ENCODE measurements around the gene PFKP.

PFKP gene

DNA sequence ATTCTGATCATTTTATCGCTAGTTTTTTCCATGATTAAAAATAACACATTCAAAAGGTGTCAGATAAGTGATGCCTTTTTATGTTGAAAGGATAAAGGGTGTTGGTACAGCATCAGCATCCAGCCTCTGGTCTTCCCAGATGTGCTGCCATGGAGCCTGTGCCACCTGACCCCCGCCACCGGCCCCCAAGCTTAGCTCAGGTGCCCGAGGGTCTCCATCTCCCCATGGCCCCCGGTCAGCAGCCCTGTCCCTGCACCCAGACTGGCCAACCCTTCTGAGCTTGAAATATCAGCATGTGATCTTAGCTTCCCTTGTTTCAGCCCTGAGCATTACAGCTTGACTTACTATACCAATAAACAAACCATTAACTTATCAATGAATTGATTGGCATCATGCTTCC, 24.6 kb downstream of the PFKP start:
- no peak overlapping the region for H3K27ac ChIP-seq (ENCODE audit: low read depth, low read length)
- no peak overlapping the region for H3K4ac ChIP-seq (ENCODE audit: low read depth, low read length)

DNA sequence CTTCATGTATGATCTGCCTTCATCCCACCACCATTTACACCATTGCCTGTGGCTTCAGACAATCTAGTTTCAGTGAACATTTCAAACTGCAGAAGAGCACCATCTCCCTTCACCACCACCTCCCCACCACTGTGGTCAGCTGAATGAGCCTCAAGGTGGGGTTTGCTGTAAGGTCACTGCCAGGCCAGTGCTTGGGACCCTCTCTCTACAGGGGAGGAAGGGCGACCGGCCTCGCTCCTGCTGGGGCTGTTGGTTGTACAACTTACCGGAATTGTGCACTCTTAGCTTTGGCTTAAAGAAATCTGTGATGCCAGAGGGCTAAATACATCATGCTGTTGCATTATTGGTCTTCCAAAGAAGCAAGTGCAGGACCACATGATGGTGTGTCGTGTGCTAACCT, 26.6 kb downstream of the PFKP start:
- H3K36me3 ChIP-seq (ENCODE audit: control insufficient read depth, insufficient read depth, low read length): no peaks in the 10 kb centered on the region
- H4K5ac ChIP-seq (ENCODE audit: low read length): no peak overlapping the region
- H3K9ac ChIP-seq (ENCODE audit: low read length): no peak overlapping the region
- no peak for DNase-seq
- H3K79me2 ChIP-seq (ENCODE audit: control insufficient read depth, insufficient read depth, low read length): peaks cover 27% of the 10 kb centered on the region
- H3K56ac ChIP-seq (ENCODE audit: low read length): peak overlapping the region; percentile 79
- H2BK5ac ChIP-seq (ENCODE audit: low read length): peak overlapping the region; percentile 49
- H3K4me1 ChIP-seq (ENCODE audit: control insufficient read depth, low read depth, low read length): peaks cover 25% of the 10 kb centered on the region
- H3K27ac ChIP-seq (ENCODE audit: low read depth, low read length): peak overlapping the region; percentile 4
- no CpG with 5 or more reads among the region's 5 CpGs for WGBS (ENCODE audit: extremely low coverage, insufficient coverage, low lambda C conversion rate)
- H3K27me3 ChIP-seq (ENCODE audit: insufficient read depth, low read length, poor library complexity): no peaks in the 10 kb centered on the region
- H3K4me2 ChIP-seq (ENCODE audit: low read length): no peak overlapping the region
- H3K4ac ChIP-seq (ENCODE audit: low read depth, low read length): peak overlapping the region; percentile 65
- H3K4me3 ChIP-seq (ENCODE audit: low read length): no peak overlapping the region
- H3K23ac ChIP-seq (ENCODE audit: low read length): no peak overlapping the region
- H2AK5ac ChIP-seq (ENCODE audit: low read length): peak overlapping the region; percentile 77
- no peak overlapping the region for H2BK15ac ChIP-seq (replicated peaks; ENCODE audit: low read depth)
- H4K8ac ChIP-seq (ENCODE audit: low read depth, low read length): no peak overlapping the region
- peak overlapping the region; percentile 2 for H3K18ac ChIP-seq (ENCODE audit: low read length)
- no peak overlapping the region for H2BK120ac ChIP-seq (ENCODE audit: low read depth, low read length)
- H3K79me1 ChIP-seq (ENCODE audit: low read length): peaks cover 26% of the 10 kb centered on the region

More for the DNA sequence above, 24.6 kb downstream of the PFKP start:
- H2BK15ac ChIP-seq (replicated peaks; ENCODE audit: low read depth): no peak overlapping the region
- no peaks in the 10 kb centered on the region for H3K36me3 ChIP-seq (ENCODE audit: control insufficient read depth, insufficient read depth, low read length)
- H3K4me1 ChIP-seq (ENCODE audit: control insufficient read depth, low read depth, low read length): peaks cover 25% of the 10 kb centered on the region
- no peak overlapping the region for H2BK120ac ChIP-seq (ENCODE audit: low read depth, low read length)
- no peak overlapping the region for H3K4me3 ChIP-seq (ENCODE audit: low read length)
- no peaks in the 10 kb centered on the region for H3K27me3 ChIP-seq (ENCODE audit: insufficient read depth, low read length, poor library complexity)
- H2AK5ac ChIP-seq (ENCODE audit: low read length): no peak overlapping the region
- no peak overlapping the region for H2BK5ac ChIP-seq (ENCODE audit: low read length)
- peaks cover 21% of the 10 kb centered on the region for H3K79me1 ChIP-seq (ENCODE audit: low read length)
- WGBS (ENCODE audit: extremely low coverage, insufficient coverage, low lambda C conversion rate): no CpG with 5 or more reads among the region's 5 CpGs
- no peak overlapping the region for H3K18ac ChIP-seq (ENCODE audit: low read length)
- H3K23ac ChIP-seq (ENCODE audit: low read length): no peak overlapping the region
- H4K5ac ChIP-seq (ENCODE audit: low read length): no peak overlapping the region
- no peak overlapping the region for H4K8ac ChIP-seq (ENCODE audit: low read depth, low read length)
- no peak overlapping the region for H3K4me2 ChIP-seq (ENCODE audit: low read length)
- peaks cover 27% of the 10 kb centered on the region for H3K79me2 ChIP-seq (ENCODE audit: control insufficient read depth, insufficient read depth, low read length)
- no peak for DNase-seq
- no peak overlapping the region for H3K9ac ChIP-seq (ENCODE audit: low read length)
- no peak overlapping the region for H3K56ac ChIP-seq (ENCODE audit: low read length)

DNA sequence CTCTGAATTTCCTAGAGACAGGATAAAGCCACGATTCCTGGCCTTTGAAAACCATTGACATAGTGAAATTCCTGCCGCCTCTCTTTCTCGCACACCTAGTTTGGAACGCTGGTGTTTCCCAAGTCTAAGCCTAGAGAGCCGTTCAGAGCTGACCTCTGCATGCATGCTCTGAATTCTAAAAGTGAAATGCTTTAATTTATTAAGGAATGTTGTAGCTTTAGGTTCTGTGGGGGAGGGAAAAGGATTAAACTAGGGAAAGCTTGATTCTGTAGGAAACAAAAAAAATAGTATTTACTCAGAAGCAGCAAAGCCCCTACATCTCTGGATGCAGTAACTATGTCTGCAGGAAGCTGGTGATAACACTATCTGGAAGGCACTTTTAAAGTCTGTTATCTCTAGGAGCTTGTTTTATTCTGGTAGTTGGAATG, 27.3 kb downstream of the PFKP start:
- peak overlapping the region; percentile 68 for H3K27ac ChIP-seq (ENCODE audit: low read depth, low read length)
- H4K5ac ChIP-seq (ENCODE audit: low read length): no peak overlapping the region
- no peak overlapping the region for H2BK120ac ChIP-seq (ENCODE audit: low read depth, low read length)
- H3K4me3 ChIP-seq (ENCODE audit: low read length): no peak overlapping the region
- H3K9ac ChIP-seq (ENCODE audit: low read length): no peak overlapping the region
- H4K8ac ChIP-seq (ENCODE audit: low read depth, low read length): no peak overlapping the region
- WGBS (ENCODE audit: extremely low coverage, insufficient coverage, low lambda C conversion rate): no CpG with 5 or more reads among the region's 5 CpGs
- no peak overlapping the region for H3K4ac ChIP-seq (ENCODE audit: low read depth, low read length)
- H3K27me3 ChIP-seq (ENCODE audit: insufficient read depth, low read length, poor library complexity): no peaks in the 10 kb centered on the region
- no peak overlapping the region for H2BK15ac ChIP-seq (replicated peaks; ENCODE audit: low read depth)
- H2AK5ac ChIP-seq (ENCODE audit: low read length): no peak overlapping the region
- H2BK5ac ChIP-seq (ENCODE audit: low read length): peak overlapping the region; percentile 12
- H3K23ac ChIP-seq (ENCODE audit: low read length): no peak overlapping the region
- H3K4me2 ChIP-seq (ENCODE audit: low read length): no peak overlapping the region
- H3K79me2 ChIP-seq (ENCODE audit: control insufficient read depth, insufficient read depth, low read length): peaks cover 23% of the 10 kb centered on the region
- H3K4me1 ChIP-seq (ENCODE audit: control insufficient read depth, low read depth, low read length): peaks cover 25% of the 10 kb centered on the region
- peaks cover 24% of the 10 kb centered on the region for H3K79me1 ChIP-seq (ENCODE audit: low read length)
- peak overlapping the region; percentile 49 for H3K56ac ChIP-seq (ENCODE audit: low read length)
- H3K36me3 ChIP-seq (ENCODE audit: control insufficient read depth, insufficient read depth, low read length): peaks cover under 1% of the 10 kb centered on the region
- H3K18ac ChIP-seq (ENCODE audit: low read length): peak overlapping the region; percentile 60
- DNase-seq: peak; percentile 92

DNA sequence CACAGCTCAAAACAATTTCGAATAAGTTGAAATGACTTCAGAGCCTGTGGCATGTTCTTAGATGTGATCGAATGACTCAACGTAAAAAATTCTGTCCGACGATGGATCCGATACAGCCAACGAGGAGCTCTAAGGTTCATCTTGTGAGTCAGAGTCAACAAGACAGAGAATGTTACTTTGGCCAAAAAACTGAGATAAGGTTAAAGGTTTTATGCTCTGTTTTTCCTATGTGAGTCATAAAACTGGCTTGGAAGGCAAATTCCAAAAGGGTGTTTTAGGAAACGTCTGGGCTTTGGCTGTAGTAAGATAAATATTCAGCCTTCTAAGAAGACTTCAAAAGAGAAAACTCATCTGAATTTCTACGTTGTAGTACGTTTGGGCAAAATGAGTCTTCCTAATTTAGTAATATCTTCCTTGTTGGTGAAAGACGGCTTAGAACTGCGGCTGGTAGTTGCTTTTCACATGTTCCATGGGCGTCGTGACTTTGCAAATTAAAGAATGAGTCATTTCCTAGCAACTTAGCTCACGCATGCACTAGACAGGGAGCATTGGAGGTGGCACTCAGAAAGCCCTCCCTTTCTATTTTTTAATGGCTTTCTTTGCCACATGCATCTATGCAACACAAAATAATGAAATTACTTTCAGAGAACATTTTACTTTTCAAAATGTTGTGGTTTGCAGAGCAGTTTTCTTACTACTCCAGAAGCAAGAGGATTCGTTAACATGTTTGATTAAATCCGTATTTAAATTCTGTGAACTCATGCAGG, 28.2 kb downstream of the PFKP start:
- peak; percentile 83 for DNase-seq
- Histone ChIP-seq H3K79me2 (ENCODE audit: control insufficient read depth, insufficient read depth, low read length) (peaks cover 17% of the 10 kb centered on the region), H4K8ac (ENCODE audit: low read depth, low read length) (no peak overlapping the region), H3K4me1 (ENCODE audit: control insufficient read depth, low read depth, low read length) (peaks cover 21% of the 10 kb centered on the region), H4K5ac (ENCODE audit: low read length) (no peak overlapping the region), H3K23ac (ENCODE audit: low read length) (no peak overlapping the region), H3K4me2 (ENCODE audit: low read length) (no peak overlapping the region), H2AK5ac (ENCODE audit: low read length) (no peak overlapping the region), H3K36me3 (ENCODE audit: control insufficient read depth, insufficient read depth, low read length) (peaks cover 2% of the 10 kb centered on the region), H3K27me3 (ENCODE audit: insufficient read depth, low read length, poor library complexity) (no peaks in the 10 kb centered on the region), H3K4ac (ENCODE audit: low read depth, low read length) (no peak overlapping the region), H3K4me3 (ENCODE audit: low read length) (no peak overlapping the region), H3K18ac (ENCODE audit: low read length) (peak overlapping the region; percentile 77), H3K79me1 (ENCODE audit: low read length) (peaks cover 20% of the 10 kb centered on the region), H2BK120ac (ENCODE audit: low read depth, low read length) (no peak overlapping the region), H3K9ac (ENCODE audit: low read length) (no peak overlapping the region), H3K56ac (ENCODE audit: low read length) (peak overlapping the region; percentile 17), H2BK15ac (replicated peaks; ENCODE audit: low read depth) (no peak overlapping the region), H2BK5ac (ENCODE audit: low read length) (peak overlapping the region; percentile 8), H3K27ac (ENCODE audit: low read depth, low read length) (peak overlapping the region; percentile 68)
- WGBS (ENCODE audit: extremely low coverage, insufficient coverage, low lambda C conversion rate): no CpG with 5 or more reads among the region's 17 CpGs

DNA sequence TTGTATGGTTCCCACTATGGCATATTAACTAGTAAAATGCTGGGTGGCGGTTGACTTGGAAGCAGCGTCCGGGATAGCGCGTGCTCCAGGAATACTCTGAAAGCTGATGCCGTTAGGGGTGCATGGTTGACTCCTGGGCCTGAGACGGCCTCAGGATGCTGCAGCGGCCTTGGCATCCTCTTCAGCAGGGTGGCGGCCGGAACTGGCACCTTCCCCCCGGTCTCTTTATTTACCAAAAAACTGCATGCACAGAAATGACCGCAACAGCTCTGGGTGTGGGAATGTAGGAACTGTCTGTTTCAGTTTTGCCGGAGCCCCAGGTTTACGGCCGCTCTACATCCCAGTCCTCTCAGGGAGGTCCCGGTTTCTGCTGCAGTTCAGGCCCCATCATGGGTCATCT, 28.8 kb downstream of the PFKP start:
- H3K27ac ChIP-seq (ENCODE audit: low read depth, low read length): no peak overlapping the region
- no peak overlapping the region for H2BK120ac ChIP-seq (ENCODE audit: low read depth, low read length)

More for the DNA sequence above, 28.8 kb downstream of the PFKP start:
- Histone ChIP-seq H2BK15ac (replicated peaks; ENCODE audit: low read depth) (no peak overlapping the region), H4K8ac (ENCODE audit: low read depth, low read length) (no peak overlapping the region), H3K4ac (ENCODE audit: low read depth, low read length) (no peak overlapping the region), H2BK5ac (ENCODE audit: low read length) (peak overlapping the region; percentile 3), H3K9ac (ENCODE audit: low read length) (peak overlapping the region; percentile 8), H3K4me2 (ENCODE audit: low read length) (no peak overlapping the region), H4K5ac (ENCODE audit: low read length) (no peak overlapping the region), H3K4me1 (ENCODE audit: control insufficient read depth, low read depth, low read length) (peaks cover 18% of the 10 kb centered on the region), H2AK5ac (ENCODE audit: low read length) (peak overlapping the region; percentile 98), H3K56ac (ENCODE audit: low read length) (peak overlapping the region; percentile 66), H3K23ac (ENCODE audit: low read length) (no peak overlapping the region), H3K27me3 (ENCODE audit: insufficient read depth, low read length, poor library complexity) (no peaks in the 10 kb centered on the region), H3K4me3 (ENCODE audit: low read length) (no peak overlapping the region), H3K18ac (ENCODE audit: low read length) (peak overlapping the region; percentile 7), H3K79me2 (ENCODE audit: control insufficient read depth, insufficient read depth, low read length) (peaks cover 13% of the 10 kb centered on the region), H3K36me3 (ENCODE audit: control insufficient read depth, insufficient read depth, low read length) (peaks cover 2% of the 10 kb centered on the region), H3K79me1 (ENCODE audit: low read length) (peaks cover 18% of the 10 kb centered on the region)
- no peak for DNase-seq
- WGBS (ENCODE audit: extremely low coverage, insufficient coverage, low lambda C conversion rate): no CpG with 5 or more reads among the region's 16 CpGs
